GM23248 (cell line): ENCODE measurements around the gene ZNF407. TPM values are rescaled to one million over a fixed set of nuclear protein-coding genes. Genes with fewer than 3 reads are reported as not detected.

Experiments used
- DNase-seq: peaks from one replicate; pipeline ENCODE4 v3.0.0-alpha.2; 2015
- H2AFZ ChIP-seq: fragments of 200-600 bp; sonication (generic); 2 replicates; pipeline ENCODE4 v1.6.1; 2016; ENCODE audit warnings: antibody characterized with exemption
- H3F3A ChIP-seq: fragments of 200-600 bp; sonication (generic); 2 replicates; pipeline ENCODE4 v1.6.1; 2016; ENCODE audit warnings: mild to moderate bottlenecking, antibody characterized with exemption, mixed run types; ENCODE audit not compliant: insufficient read depth
- H3K27ac ChIP-seq: fragments of 200-600 bp; sonication (generic); 2 replicates; pipeline ENCODE4 v1.5.1; 2016; ENCODE audit warnings: mild to moderate bottlenecking
- H3K27me3 ChIP-seq: fragments of 200-600 bp; sonication (generic); replicated peaks from 2 replicates; pipeline ENCODE4 v1.6.1; 2016; ENCODE audit warnings: mild to moderate bottlenecking; ENCODE audit not compliant: insufficient read depth
- H3K36me3 ChIP-seq: fragments of 200-600 bp; sonication (generic); 2 replicates; pipeline ENCODE4 v1.6.1; 2016; ENCODE audit warnings: low read depth, mild to moderate bottlenecking
- H3K4me1 ChIP-seq: fragments of 200-600 bp; sonication (generic); 2 replicates; pipeline ENCODE4 v1.6.1; 2016; ENCODE audit warnings: mild to moderate bottlenecking; ENCODE audit not compliant: insufficient read depth
- H3K4me2 ChIP-seq: fragments of 200-600 bp; sonication (generic); one replicate; pipeline ENCODE4 v1.6.1; 2016; ENCODE audit warnings: mild to moderate bottlenecking; ENCODE audit not compliant: unreplicated experiment
- H3K4me3 ChIP-seq: fragments of 200-600 bp; sonication (generic); 2 replicates; pipeline ENCODE4 v1.5.1; 2016; ENCODE audit warnings: mild to moderate bottlenecking
- H3K79me2 ChIP-seq: fragments of 200-600 bp; sonication (generic); 2 replicates; pipeline ENCODE4 v1.6.1; 2016; ENCODE audit warnings: mild to moderate bottlenecking; ENCODE audit not compliant: insufficient read depth
- H3K9ac ChIP-seq: fragments of 200-600 bp; sonication (generic); 2 replicates; pipeline ENCODE4 v1.6.1; 2016; ENCODE audit warnings: mild to moderate bottlenecking
- H3K9me2 ChIP-seq: fragments of 200-600 bp; sonication (generic); 2 replicates; pipeline ENCODE4 v1.6.1; 2016; ENCODE audit warnings: mixed run types, mild to moderate bottlenecking, moderate library complexity; ENCODE audit not compliant: insufficient read depth
- H3K9me3 ChIP-seq: fragments of 200-600 bp; sonication (generic); one replicate; pipeline ENCODE4 v1.6.1; 2017; ENCODE audit warnings: low read depth
- H4K20me1 ChIP-seq: fragments of 200-600 bp; sonication (generic); 2 replicates; pipeline ENCODE4 v1.6.0; 2016; ENCODE audit not compliant: insufficient read depth
- EZH2 ChIP-seq: fragments of 200-600 bp; sonication (generic); IDR thresholded peaks from 2 replicates; pipeline ENCODE4 v1.6.1; 2018; ENCODE audit warnings: antibody characterized with exemption, mild to moderate bottlenecking; ENCODE audit not compliant: insufficient read depth, poor library complexity, severe bottlenecking
- EZH2phosphoT487 ChIP-seq: fragments of 200-600 bp; sonication (generic); IDR thresholded peaks from 2 replicates; pipeline ENCODE4 v1.6.1; 2018; ENCODE audit warnings: antibody characterized with exemption, moderate library complexity, mild to moderate bottlenecking, low read depth; ENCODE audit not compliant: insufficient read depth
- WGBS, 2 experiments: methylation state at CpG; one replicate each; pipeline ENCODE4 v1.1.6; 2015 to 2017; ENCODE audit warnings: low lambda C conversion rate in 2 of 2, low coverage in 1 of 2; ENCODE audit errors: missing lambda C conversion rate in 2 of 2; 5-methylcytosine and 5-hydroxymethylcytosine counted together
- in situ Hi-C: fragments of 300-500 bp; cut with MboI; formaldehyde crosslinking; loops from 2 replicates; pipeline ENCODE4 v1.15.0; 2020
- polyA plus RNA-seq: library from polyadenylated mRNA; unstranded; fragments of >200 nt; fragmentation: Nextera tagmentation; extraction: Ambion mirVana; gene quantifications from 2 replicates; pipeline ENCODE4 v1.2.1, GENCODE V29; 2016
- total RNA-seq: library from RNA; depleted of rRNA; stranded (reverse); fragments of >200 nt; shearing (Covaris generic); gene quantifications from 2 replicates; pipeline ENCODE4 v1.2.3, GENCODE V29; 2014

ZNF407 gene
- total and polyA plus RNA-seq, 2 experiments from 2014 or later, result 2.6 to 6.3 TPM

GRCh38 chr18:74551936-74552555 is 45.6 kb upstream of the ZNF407 start:
- WGBS, 2 experiments, result 0 to 1% methylated on average over 5 of the region's 5 CpGs
- Histone ChIP-seq H3K4me2 (no peak overlapping the region), H3K9ac (no peak overlapping the region), H3K9me2 (no peaks in the 10 kb centered on the region), H3K27me3 (peaks cover 19% of the 10 kb centered on the region; the same call in 1 of the 2 replicates), H3K9me3 (no peaks in the 10 kb centered on the region), H3K27ac (no peak overlapping the region), H3F3A (no peaks in the 10 kb centered on the region), H3K36me3 (no peaks in the 10 kb centered on the region), H3K4me1 (peaks cover 4% of the 10 kb centered on the region), H3K4me3 (no peak overlapping the region), H2AFZ (no peak overlapping the region), H3K79me2 (no peaks in the 10 kb centered on the region), H4K20me1 (no peaks in the 10 kb centered on the region)
- no peak for TF ChIP-seq EZH2
- no peak for TF ChIP-seq EZH2phosphoT487
- in situ Hi-C loops, result loop anchor here (5.0 to 25.0 kb wide), 2 partner anchors 200 to 365 kb away; no protein-coding TSS in a partner anchor
- peak; percentile 88 for DNase-seq

- Histone ChIP-seq H3K27me3 (peaks cover 21% of the 10 kb centered on the region; the same call in 1 of the 2 replicates), H3K9me3 (no peaks in the 10 kb centered on the region), H3K36me3 (no peaks in the 10 kb centered on the region), H3K9ac (no peak overlapping the region), H3K4me1 (no peaks in the 10 kb centered on the region), H3K4me3 (no peak overlapping the region), H3K4me2 (no peak overlapping the region), H3K9me2 (no peaks in the 10 kb centered on the region), H2AFZ (no peak overlapping the region), H4K20me1 (no peaks in the 10 kb centered on the region), H3K27ac (no peak overlapping the region), H3F3A (no peaks in the 10 kb centered on the region), H3K79me2 (no peaks in the 10 kb centered on the region)
- DNase-seq, result no peak
- 68 to 78% methylated on average over 11 of the region's 11 CpGs for WGBS, 2 experiments
- in situ Hi-C loops, result loop anchor here (25.0 kb wide), 1 partner anchor 369 kb away; no protein-coding TSS in a partner anchor
- no peak for TF ChIP-seq EZH2
- TF ChIP-seq EZH2phosphoT487, result no peak
Measured at GRCh38 chr18:74556126-74556525, 41.5 kb upstream of the ZNF407 start.

- DNase-seq, result no peak
- Histone ChIP-seq H3F3A (no peaks in the 10 kb centered on the region), H3K4me2 (no peak overlapping the region), H4K20me1 (no peaks in the 10 kb centered on the region), H3K4me3 (no peak overlapping the region), H3K9ac (no peak overlapping the region), H3K27me3 (peaks cover 20% of the 10 kb centered on the region), H3K4me1 (no peaks in the 10 kb centered on the region), H3K36me3 (no peaks in the 10 kb centered on the region), H3K79me2 (no peaks in the 10 kb centered on the region), H3K9me3 (no peaks in the 10 kb centered on the region), H3K27ac (no peak overlapping the region), H2AFZ (no peak overlapping the region), H3K9me2 (no peaks in the 10 kb centered on the region)
- TF ChIP-seq EZH2phosphoT487 (no peak), EZH2 (no peak)
- in situ Hi-C loops, result loop anchor here (25.0 kb wide), 1 partner anchor 371 kb away; no protein-coding TSS in a partner anchor
- 62 to 68% methylated on average over 2 to 4 of the region's 4 CpGs for WGBS, 2 experiments
Measured at GRCh38 chr18:74558096-74558495, 39.6 kb upstream of the ZNF407 start.

GRCh38 chr18:74562131-74562730 is 35.4 kb upstream of the ZNF407 start:
- in situ Hi-C loops, result loop anchor here (25.0 kb wide), 1 partner anchor 375 kb away; no protein-coding TSS in a partner anchor
- Histone ChIP-seq H3K9me2 (no peaks in the 10 kb centered on the region), H3K4me3 (no peak overlapping the region), H4K20me1 (no peaks in the 10 kb centered on the region), H3K9me3 (no peaks in the 10 kb centered on the region), H3F3A (no peaks in the 10 kb centered on the region), H3K79me2 (no peaks in the 10 kb centered on the region), H3K4me2 (no peak overlapping the region), H3K36me3 (no peaks in the 10 kb centered on the region), H3K27ac (no peak overlapping the region), H3K27me3 (peaks cover 10% of the 10 kb centered on the region), H2AFZ (no peak overlapping the region), H3K9ac (no peak overlapping the region), H3K4me1 (no peaks in the 10 kb centered on the region)
- no peak for TF ChIP-seq EZH2
- no peak for TF ChIP-seq EZH2phosphoT487
- no peak for DNase-seq
- WGBS, 2 experiments, result 53 to 63% methylated on average over 4 of the region's 4 CpGs
